Measurements from ENCODE around the gene GZMM.

- TF ChIP-seq CTCF (IDR thresholded peaks at IDR 0.05) (no peak), USF2 (IDR thresholded peaks at IDR 0.05; ENCODE audit: borderline replicate concordance, low read depth, low read length) (no peak), RXRA (IDR thresholded peaks at IDR 0.05; ENCODE audit: borderline replicate concordance, low read depth) (no peak), PBX3 (IDR thresholded peaks at IDR 0.05) (no peak), GABPA (IDR thresholded peaks at IDR 0.05; ENCODE audit: low read depth) (no peak), RFX5 (IDR thresholded peaks at IDR 0.05; ENCODE audit: low read length) (no peak), MAX (IDR thresholded peaks at IDR 0.05; ENCODE audit: low read depth) (no peak), REST (IDR thresholded peaks at IDR 0.05; ENCODE audit: low read depth, low read length) (no peak)
These were observed 26.4 kb downstream of the GZMM start for GRCh38 chr19:570251-570686.
